ENCODE results near the gene NAV1.
A peak's percentile ranks its signal among the peaks of the same experiment; 100 is the strongest.

The NAV1 gene

GRCh38 chr1:201556841-201557571 is 18.1 kb downstream of the NAV1 start:
- DNase-seq (ENCODE audit: low read depth), result no peak
- TF ChIP-seq CTCF (conservative IDR thresholded peaks at IDR 0.05; ENCODE audit: low read depth, low read length), result no peak

GRCh38 chr1:201557572-201557958 is 18.6 kb downstream of the NAV1 start:
- no peak for TF ChIP-seq CTCF (conservative IDR thresholded peaks at IDR 0.05; ENCODE audit: low read depth, low read length)
- no peak overlapping the region for H3K4me3 ChIP-seq (ENCODE audit: low read length)
- DNase-seq (ENCODE audit: low read depth), result no peak

More at GRCh38 chr1:201556841-201557571, 18.1 kb downstream of the NAV1 start:
- H3K4me3 ChIP-seq (ENCODE audit: low read length), result no peak overlapping the region

- no peak for DNase-seq (ENCODE audit: low read depth)
- H3K4me3 ChIP-seq (ENCODE audit: low read length), result no peak overlapping the region
- TF ChIP-seq CTCF (conservative IDR thresholded peaks at IDR 0.05; ENCODE audit: low read depth, low read length), result peak; percentile 97
These were observed 20.8 kb downstream of the NAV1 start for GRCh38 chr1:201559679-201560162.

GRCh38 chr1:201560328-201561194 is 21.6 kb downstream of the NAV1 start:
- H3K4me3 ChIP-seq (ENCODE audit: low read length), result no peak overlapping the region
- DNase-seq (ENCODE audit: low read depth), result no peak
- no peak for TF ChIP-seq CTCF (conservative IDR thresholded peaks at IDR 0.05; ENCODE audit: low read depth, low read length)

GRCh38 chr1:201561195-201561564 is 22.3 kb downstream of the NAV1 start:
- H3K4me3 ChIP-seq (ENCODE audit: low read length), result no peak overlapping the region
- DNase-seq (ENCODE audit: low read depth), result no peak
- TF ChIP-seq CTCF (conservative IDR thresholded peaks at IDR 0.05; ENCODE audit: low read depth, low read length), result no peak

GRCh38 chr1:201561601-201562000 is 22.7 kb downstream of the NAV1 start:
- TF ChIP-seq CTCF (conservative IDR thresholded peaks at IDR 0.05; ENCODE audit: low read depth, low read length), result no peak
- DNase-seq (ENCODE audit: low read depth), result no peak
- H3K4me3 ChIP-seq (ENCODE audit: low read length), result no peak overlapping the region
